Measurements from ENCODE around the gene CBLB. TPM values are rescaled to one million over a fixed set of nuclear protein-coding genes. Genes with fewer than 3 reads are reported as not detected.

Gene CBLB
- total RNA-seq, 4 donors from 2014 or later: 14.8 to 46.4 (median 21.6) TPM

DNA sequence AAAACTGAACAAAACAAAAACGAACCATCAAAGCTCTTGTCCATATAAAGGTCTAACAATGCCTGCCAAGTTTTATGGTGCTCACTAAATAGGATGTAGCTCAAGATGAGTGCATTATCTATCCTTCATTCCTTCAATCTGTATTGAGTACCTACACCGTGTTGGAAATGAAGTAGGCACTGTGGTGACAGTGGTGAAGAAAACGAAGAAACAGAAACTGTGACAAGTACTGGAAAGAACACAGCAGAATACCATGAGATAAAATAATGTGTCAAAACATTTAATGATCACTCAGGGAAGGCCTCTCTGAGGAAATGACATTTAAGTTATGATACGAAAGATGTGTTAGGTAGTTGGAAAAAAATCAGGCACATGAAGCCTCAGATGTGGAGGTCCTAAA lies 36.2 kb downstream of the CBLB start:
- intact Hi-C loops (cut with DNase I; ENCODE audit: low total_unique reads) (no loop called here), in situ Hi-C loops (cut with MboI; ENCODE audit: low sequenced_read_pairs in 4 of 4) (no loop called here)
- Histone ChIP-seq H3K4me3 (no peak overlapping the region), H3K9me3 (no peaks in the 10 kb centered on the region), H3K4me1 (peaks cover 27 to 53% of the 10 kb centered on the region in 2 donors), H3K27ac (no peak overlapping the region), H3K27me3 (no peaks in the 10 kb centered on the region), H3K36me3 (no peaks in the 10 kb centered on the region)
- no peak for DNase-seq
- TF ChIP-seq POLR2A (IDR thresholded peaks at IDR 0.05): no peak
- TF ChIP-seq, protein P1, sequence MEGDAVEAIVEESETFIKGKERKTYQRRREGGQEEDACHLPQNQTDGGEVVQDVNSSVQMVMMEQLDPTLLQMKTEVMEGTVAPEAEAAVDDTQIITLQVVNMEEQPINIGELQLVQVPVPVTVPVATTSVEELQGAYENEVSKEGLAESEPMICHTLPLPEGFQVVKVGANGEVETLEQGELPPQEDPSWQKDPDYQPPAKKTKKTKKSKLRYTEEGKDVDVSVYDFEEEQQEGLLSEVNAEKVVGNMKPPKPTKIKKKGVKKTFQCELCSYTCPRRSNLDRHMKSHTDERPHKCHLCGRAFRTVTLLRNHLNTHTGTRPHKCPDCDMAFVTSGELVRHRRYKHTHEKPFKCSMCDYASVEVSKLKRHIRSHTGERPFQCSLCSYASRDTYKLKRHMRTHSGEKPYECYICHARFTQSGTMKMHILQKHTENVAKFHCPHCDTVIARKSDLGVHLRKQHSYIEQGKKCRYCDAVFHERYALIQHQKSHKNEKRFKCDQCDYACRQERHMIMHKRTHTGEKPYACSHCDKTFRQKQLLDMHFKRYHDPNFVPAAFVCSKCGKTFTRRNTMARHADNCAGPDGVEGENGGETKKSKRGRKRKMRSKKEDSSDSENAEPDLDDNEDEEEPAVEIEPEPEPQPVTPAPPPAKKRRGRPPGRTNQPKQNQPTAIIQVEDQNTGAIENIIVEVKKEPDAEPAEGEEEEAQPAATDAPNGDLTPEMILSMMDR (IDR thresholded peaks at IDR 0.05 in 4 of 5, conservative IDR thresholded peaks at IDR 0.05 in 1 of 5): no peak
- ATAC-seq: no peak

DNA sequence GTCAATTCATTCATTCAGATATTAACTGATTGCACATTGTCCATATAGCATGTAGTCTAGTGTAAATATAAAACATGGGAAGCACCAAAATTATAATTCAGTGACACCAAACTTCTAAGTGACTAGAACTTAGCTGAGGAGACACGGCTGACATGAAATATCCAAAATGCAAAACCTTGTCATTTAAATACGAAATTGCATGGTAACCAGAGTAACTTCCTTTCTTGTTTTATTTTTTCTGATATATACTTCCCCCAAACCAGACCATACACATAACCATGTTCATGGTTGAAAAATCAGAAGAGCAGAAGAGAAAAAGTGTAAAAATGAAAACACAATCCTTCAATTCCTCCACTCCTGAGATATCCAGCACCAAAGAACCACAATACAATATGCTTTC lies 38.0 kb downstream of the CBLB start:
- ATAC-seq (no peak), DNase-seq (no peak)
- in situ Hi-C loops (cut with MboI; ENCODE audit: low sequenced_read_pairs in 4 of 4): no loop called here

DNA sequence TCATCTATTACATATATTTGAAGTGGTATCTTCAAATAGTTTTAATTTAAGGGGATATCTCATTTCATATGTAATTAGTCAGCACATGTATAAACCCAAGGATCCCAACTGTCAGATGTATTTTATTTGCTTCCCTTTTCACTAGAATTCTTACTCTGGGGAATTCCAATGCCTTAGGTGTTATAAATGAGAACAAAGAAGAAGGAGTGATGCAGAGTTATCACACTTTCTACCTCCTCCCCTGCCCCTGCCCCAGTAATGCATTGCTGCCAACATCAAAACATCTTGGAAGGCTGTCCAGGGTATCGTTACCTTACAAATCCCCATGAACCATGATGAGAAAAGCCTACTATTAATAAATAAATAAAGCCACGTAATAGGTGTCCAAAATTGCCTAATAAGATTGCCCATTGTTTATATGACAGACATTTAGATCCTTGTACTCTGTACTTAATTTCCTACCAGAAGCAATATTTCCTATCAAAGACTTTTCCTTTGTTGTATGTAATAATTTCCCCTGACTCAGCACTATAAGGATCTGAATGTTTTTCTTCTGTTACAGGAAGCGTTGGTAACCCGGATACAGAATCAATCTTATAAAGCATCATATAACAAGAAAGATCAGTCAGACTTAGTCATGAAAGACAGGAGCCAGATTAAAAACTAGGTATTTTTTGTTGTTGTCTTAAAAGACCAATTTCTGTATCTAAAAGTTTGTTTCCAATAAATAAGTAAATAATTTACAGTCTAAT lies 38.8 kb downstream of the CBLB start:
- in situ Hi-C loops (cut with MboI; ENCODE audit: low sequenced_read_pairs in 4 of 4): no loop called here
- no peak for TF ChIP-seq POLR2A (IDR thresholded peaks at IDR 0.05)
- TF ChIP-seq, protein P1 (IDR thresholded peaks at IDR 0.05 in 4 of 5, conservative IDR thresholded peaks at IDR 0.05 in 1 of 5): no peak
- no peaks in the 10 kb centered on the region for H3K36me3 ChIP-seq
- H3K27me3 ChIP-seq: no peaks in the 10 kb centered on the region
- peaks cover 11 to 54% of the 10 kb centered on the region in 2 donors for H3K4me1 ChIP-seq
- ATAC-seq: no peak
- H3K27ac ChIP-seq: no peak overlapping the region
- no peaks in the 10 kb centered on the region for H3K9me3 ChIP-seq
- no peak for DNase-seq
- intact Hi-C loops (cut with DNase I; ENCODE audit: low total_unique reads): loop anchor here (10.0 kb wide), 1 partner anchor 515 kb away; no protein-coding TSS in a partner anchor
- H3K4me3 ChIP-seq: no peak overlapping the region

More for the DNA sequence above, 38.0 kb downstream of the CBLB start:
- H3K36me3 ChIP-seq: no peaks in the 10 kb centered on the region
- TF ChIP-seq, protein P1 (IDR thresholded peaks at IDR 0.05 in 4 of 5, conservative IDR thresholded peaks at IDR 0.05 in 1 of 5): no peak
- TF ChIP-seq POLR2A (IDR thresholded peaks at IDR 0.05): no peak
- no peak overlapping the region for H3K4me3 ChIP-seq
- no peaks in the 10 kb centered on the region for H3K9me3 ChIP-seq
- no peaks in the 10 kb centered on the region for H3K27me3 ChIP-seq
- no peak overlapping the region for H3K27ac ChIP-seq
- peaks cover 17 to 54% of the 10 kb centered on the region in 2 donors for H3K4me1 ChIP-seq
- intact Hi-C loops (cut with DNase I; ENCODE audit: low total_unique reads): no loop called here

DNA sequence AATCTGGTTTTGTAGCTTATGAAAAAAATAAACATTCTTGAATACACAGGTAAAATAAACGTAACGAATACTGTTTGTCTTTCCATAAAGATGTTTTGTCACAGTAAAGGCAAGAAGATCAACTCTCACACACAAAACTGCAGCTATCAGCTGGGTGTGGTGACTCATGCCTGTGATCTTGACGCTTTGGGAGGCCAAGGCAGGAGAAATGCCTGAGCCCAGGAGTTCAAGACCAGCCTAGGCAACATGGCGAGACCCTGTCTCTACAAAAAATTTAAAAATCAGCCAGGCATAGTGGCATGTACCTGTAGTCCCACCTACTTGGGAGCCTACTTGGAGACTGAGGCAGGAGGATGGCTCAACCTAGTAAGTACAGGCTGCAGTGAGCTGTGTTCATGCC lies 39.6 kb downstream of the CBLB start:
- TF ChIP-seq, protein P1 (IDR thresholded peaks at IDR 0.05 in 4 of 5, conservative IDR thresholded peaks at IDR 0.05 in 1 of 5): no peak
- TF ChIP-seq POLR2A (IDR thresholded peaks at IDR 0.05): no peak
- no peaks in the 10 kb centered on the region for H3K9me3 ChIP-seq
- H3K4me3 ChIP-seq: no peak overlapping the region
- no peak overlapping the region for H3K27ac ChIP-seq
- no peaks in the 10 kb centered on the region for H3K27me3 ChIP-seq
- in situ Hi-C loops (cut with MboI; ENCODE audit: low sequenced_read_pairs in 4 of 4) (no loop called here), intact Hi-C loops (cut with DNase I; ENCODE audit: low total_unique reads) (loop anchor here (10.0 kb wide), 1 partner anchor 516 kb away; no protein-coding TSS in a partner anchor)
- ATAC-seq: no peak
- H3K36me3 ChIP-seq: no peaks in the 10 kb centered on the region
- DNase-seq: no peak
- H3K4me1 ChIP-seq: peaks cover 8 to 52% of the 10 kb centered on the region in 2 donors

Measured in gastrocnemius medialis (tissue), 4 donors.